ENCODE results near the gene CFLAR. TPM values are rescaled to one million over a fixed set of nuclear protein-coding genes. Genes with fewer than 3 reads are reported as not detected.

The CFLAR gene
- total and polyA plus RNA-seq, 9 of the 15 experiments (the other 6 are each of a cell fraction or from before 2014, with no cell fraction given) = 27.5 to 102 (median 54.0) TPM

- TF ChIP-seq ZEB2 (IDR thresholded peaks at IDR 0.05) = no peak
- TF ChIP-seq MXD1 (CRISPR knock-in tag; IDR thresholded peaks at IDR 0.05; ENCODE audit: borderline replicate concordance, poor library complexity, severe bottlenecking) = peak; percentile 84
- TF ChIP-seq, protein P1, sequence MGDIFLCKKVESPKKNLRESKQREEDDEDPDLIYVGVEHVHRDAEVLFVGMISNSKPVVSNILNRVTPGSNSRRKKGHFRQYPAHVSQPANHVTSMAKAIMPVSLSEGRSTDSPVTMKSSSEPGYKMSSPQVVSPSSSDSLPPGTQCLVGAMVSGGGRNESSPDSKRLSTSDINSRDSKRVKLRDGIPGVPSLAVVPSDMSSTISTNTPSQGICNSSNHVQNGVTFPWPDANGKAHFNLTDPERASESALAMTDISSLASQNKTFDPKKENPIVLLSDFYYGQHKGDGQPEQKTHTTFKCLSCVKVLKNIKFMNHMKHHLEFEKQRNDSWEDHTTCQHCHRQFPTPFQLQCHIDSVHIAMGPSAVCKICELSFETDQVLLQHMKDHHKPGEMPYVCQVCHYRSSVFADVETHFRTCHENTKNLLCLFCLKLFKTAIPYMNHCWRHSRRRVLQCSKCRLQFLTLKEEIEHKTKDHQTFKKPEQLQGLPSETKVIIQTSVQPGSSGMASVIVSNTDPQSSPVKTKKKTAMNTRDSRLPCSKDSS (IDR thresholded peaks at IDR 0.05; ENCODE audit: low read depth, partially characterized antibody) = no peak
- TF ChIP-seq ZC3H11A (IDR thresholded peaks at IDR 0.05; ENCODE audit: low read depth, low read length) = no peak
- no peak for TF ChIP-seq MYC (IDR thresholded peaks at IDR 0.05; ENCODE audit: low read depth, low read length)
- TF ChIP-seq MYC (CRISPR knock-in tag; IDR thresholded peaks at IDR 0.05; ENCODE audit: borderline replicate concordance, low read depth) = peak; percentile 99
- TF ChIP-seq FOSL1 (tag; conservative IDR thresholded peaks at IDR 0.05) = no peak; the same call in 1 of the 2 replicates
- TF ChIP-seq MAZ (CRISPR knock-in tag; conservative IDR thresholded peaks at IDR 0.05 in 1 of 2, IDR thresholded peaks at IDR 0.05 in 1 of 2) = peak in 1 of 2 experiments; percentile 98; a peak in 2 of 4 replicates
- peak; percentile 97 for TF ChIP-seq ZNF239 (CRISPR knock-in tag; IDR thresholded peaks at IDR 0.05)
- peak; percentile 95 for TF ChIP-seq ZNF830 (CRISPR knock-in tag; IDR thresholded peaks at IDR 0.05)
- TF ChIP-seq BRD4 (IDR thresholded peaks at IDR 0.05) = no peak
- no peak for TF ChIP-seq NEUROD1 (IDR thresholded peaks at IDR 0.05; ENCODE audit: borderline replicate concordance, low read depth, low read length, partially characterized antibody)
- TF ChIP-seq BMI1 (IDR thresholded peaks at IDR 0.05; ENCODE audit: low read length) = no peak
- peak; percentile 94 for TF ChIP-seq HMG20A (CRISPR knock-in tag; conservative IDR thresholded peaks at IDR 0.05)
- TF ChIP-seq ZC3H8 (IDR thresholded peaks at IDR 0.05) = no peak
- no peak for TF ChIP-seq EWSR1 (IDR thresholded peaks at IDR 0.05; ENCODE audit: borderline replicate concordance, low read depth, partially characterized antibody)
- peak; percentile 91 for TF ChIP-seq PPARD (CRISPR knock-in tag; IDR thresholded peaks at IDR 0.05)
- peak; percentile 99 for TF ChIP-seq KLF6 (CRISPR knock-in tag; IDR thresholded peaks at IDR 0.05; ENCODE audit: borderline replicate concordance)
- TF ChIP-seq CGGBP1 (CRISPR knock-in tag; IDR thresholded peaks at IDR 0.05) = no peak
- TF ChIP-seq HDAC6 (IDR thresholded peaks at IDR 0.05; ENCODE audit: low read depth, low read length) = no peak
- no peak for TF ChIP-seq SOX6 (IDR thresholded peaks at IDR 0.05)
- peak; percentile 79 for TF ChIP-seq DEAF1 (CRISPR knock-in tag; IDR thresholded peaks at IDR 0.05)
- no peak for TF ChIP-seq COPS2 (conservative IDR thresholded peaks at IDR 0.05)
- TF ChIP-seq KDM5B (IDR thresholded peaks at IDR 0.05; ENCODE audit: insufficient replicate concordance, low read depth, low read length) = no peak
- peak; percentile 90 for TF ChIP-seq ZNF253 (CRISPR knock-in tag; conservative IDR thresholded peaks at IDR 0.05)
- peak; percentile 100 for TF ChIP-seq SMAD4 (CRISPR knock-in tag; conservative IDR thresholded peaks at IDR 0.05)
Observed at GRCh38 chr2:201126308-201127151, 10.6 kb downstream of the CFLAR start (continued).

Measured in K562 (cell line).